CD4-positive, alpha-beta T cell treated with Interleukin-6 for 4 hours (primary cell): Measurements from ENCODE around the gene OR2AK2.

ENCODE experiments used
- DNase-seq: peaks from one replicate; pipeline ENCODE4 v3.0.0-alpha.2; 2020; ENCODE audit warnings: mixed read lengths

The OR2AK2 gene, protein sequence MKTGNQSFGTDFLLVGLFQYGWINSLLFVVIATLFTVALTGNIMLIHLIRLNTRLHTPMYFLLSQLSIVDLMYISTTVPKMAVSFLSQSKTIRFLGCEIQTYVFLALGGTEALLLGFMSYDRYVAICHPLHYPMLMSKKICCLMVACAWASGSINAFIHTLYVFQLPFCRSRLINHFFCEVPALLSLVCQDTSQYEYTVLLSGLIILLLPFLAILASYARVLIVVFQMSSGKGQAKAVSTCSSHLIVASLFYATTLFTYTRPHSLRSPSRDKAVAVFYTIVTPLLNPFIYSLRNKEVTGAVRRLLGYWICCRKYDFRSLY

DNA sequence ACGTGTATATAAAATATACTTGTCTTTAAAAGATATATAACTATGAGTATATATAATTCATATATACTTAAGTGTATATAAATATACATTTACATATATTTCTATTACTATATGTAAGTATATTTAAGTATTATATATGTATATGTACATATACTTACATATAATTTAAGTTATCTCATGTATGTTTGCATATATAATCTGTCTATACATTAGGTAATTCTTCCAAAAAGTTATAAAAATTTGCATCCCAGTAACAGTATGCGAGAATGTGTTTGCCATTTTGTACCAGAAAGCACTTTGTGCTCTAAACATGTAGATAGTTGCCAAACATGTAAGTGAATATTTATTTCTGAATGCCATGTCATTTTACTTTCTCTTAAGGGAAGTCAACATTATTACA is at the start of gene OR2AK2:
Gene OR2AK2 (plus strand): TSS at position 301 of the 400 bp plus-strand sequence. CDS start 144 bp downstream, outside the sequence.
- no peak for DNase-seq

- DNase-seq, result no peak
Measured at GRCh38 chr1:247919952-247920351, 45.1 kb upstream of the OR2AK2 start, which contains the start of gene OR2T8. Gene OR2T8, plus strand, starts transcription at chr1:247920252. Its CDS starts 766 bp downstream, at chr1:247921018.

GRCh38 chr1:247923941-247924340 is 41.1 kb upstream of the OR2AK2 start:
- DNase-seq, result no peak

GRCh38 chr1:247924868-247925267 is 40.2 kb upstream of the OR2AK2 start, which contains the start of gene OR2AJ1:
Gene OR2AJ1, plus strand, starts transcription at chr1:247924889. Its CDS starts 8,880 bp downstream, at chr1:247933769.
- no peak for DNase-seq

DNA sequence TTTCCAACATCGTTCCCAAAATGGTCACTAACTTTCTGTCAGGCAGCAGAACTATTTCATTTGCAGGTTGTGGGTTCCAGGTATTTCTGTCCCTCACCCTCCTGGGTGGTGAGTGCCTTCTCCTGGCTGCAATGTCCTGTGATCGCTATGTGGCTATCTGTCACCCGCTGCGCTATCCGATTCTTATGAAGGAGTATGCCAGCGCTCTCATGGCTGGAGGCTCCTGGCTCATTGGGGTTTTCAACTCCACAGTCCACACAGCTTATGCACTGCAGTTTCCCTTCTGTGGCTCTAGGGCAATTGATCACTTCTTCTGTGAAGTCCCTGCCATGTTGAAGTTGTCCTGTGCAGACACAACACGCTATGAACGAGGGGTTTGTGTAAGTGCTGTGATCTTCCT is 31.0 kb upstream of the OR2AK2 start:
- no peak for DNase-seq

GRCh38 chr1:247935781-247936180 is 29.3 kb upstream of the OR2AK2 start:
- DNase-seq, result no peak

DNA sequence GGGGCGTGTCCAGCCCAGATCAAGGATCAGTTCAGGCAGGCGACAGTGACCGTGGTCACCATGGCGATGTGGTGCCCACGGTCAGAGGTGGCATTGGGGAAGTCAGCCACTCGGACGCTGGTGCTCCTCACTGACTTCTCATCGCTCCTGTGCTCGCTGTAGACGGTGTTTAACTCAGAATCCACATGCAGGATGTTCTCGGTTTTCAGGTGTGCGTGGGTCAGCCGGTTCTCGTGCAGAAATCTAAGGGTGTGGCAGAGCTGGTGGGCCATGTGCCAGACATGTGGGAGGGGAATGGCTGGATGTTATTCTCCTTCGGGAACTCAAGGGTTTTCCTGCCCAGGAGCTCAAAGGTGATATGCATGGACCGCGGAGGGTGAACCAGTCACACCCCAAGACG is 28.6 kb upstream of the OR2AK2 start:
- no peak for DNase-seq

DNA sequence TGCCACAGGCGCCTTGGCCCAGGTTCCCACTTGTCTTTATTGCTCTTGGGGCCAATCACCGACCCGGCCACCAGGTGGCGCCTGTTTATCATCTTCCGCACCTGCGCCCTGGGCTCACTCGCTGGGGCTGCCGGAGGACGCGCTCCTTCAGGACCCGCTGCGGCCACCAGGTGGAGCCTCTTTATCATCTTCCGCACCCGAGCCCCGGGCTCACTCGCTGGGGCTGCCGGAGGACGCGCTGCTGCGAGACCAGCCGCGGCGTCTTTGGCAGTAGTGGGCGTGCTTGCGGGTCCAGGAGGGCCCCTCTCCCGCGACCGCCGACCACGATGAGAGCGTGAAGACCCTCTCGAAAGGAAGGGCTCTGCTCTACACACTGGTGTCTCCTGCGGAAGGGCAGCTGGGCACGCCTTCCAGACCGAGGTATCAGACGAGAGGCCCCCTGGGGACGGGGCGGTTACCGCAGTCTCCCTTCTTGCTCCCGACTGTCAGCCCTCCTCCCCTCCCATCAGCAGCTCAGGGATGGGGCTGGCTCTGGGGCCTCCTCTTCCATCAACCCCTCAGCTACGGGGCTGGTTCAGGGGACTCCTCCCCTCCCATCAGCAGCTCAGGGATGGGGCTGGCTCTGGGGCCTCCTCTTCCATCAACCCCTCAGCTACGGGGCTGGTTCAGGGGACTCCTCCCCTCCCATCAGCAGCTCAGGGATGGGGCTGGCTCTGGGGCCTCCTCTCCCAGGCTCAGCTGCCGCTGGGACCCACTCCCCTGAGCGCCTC is 27.9 kb upstream of the OR2AK2 start:
- peak; percentile 86 for DNase-seq

DNA sequence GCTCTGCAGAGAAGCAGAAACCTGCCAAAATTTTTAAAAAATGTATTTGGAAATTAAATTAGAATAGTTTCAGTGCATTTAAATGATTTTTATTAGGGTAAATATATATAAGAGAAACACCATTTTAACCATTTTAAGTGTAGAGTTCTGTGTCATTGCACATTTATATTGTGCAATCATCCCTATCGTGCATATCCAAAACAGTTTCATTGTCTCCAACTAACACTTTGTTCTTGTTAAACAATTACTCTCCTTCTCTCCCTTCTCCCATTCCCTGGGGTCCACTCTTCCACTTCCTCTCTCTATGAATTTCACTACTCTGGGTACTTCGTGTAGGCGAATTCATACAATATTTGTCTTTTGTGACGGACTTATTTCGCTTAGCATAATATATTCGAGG is 22.4 kb upstream of the OR2AK2 start:
- DNase-seq, result no peak

DNA sequence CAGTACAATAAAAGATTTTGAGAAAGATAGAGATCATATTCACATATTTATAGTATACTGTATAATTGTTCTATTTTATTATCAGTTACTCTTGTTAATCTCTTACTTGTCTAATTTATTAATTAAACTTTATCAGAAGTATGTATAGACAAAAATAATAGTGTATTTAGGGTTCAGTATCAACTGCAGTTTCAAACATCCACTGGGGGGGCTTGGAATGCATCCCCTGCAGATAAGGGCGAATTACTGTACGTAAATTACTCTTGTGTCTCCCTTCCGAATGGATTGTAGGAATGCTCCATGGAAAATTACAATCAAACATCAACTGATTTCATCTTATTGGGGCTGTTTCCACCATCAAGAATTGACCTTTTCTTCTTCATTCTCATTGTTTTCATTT is 16.5 kb upstream of the OR2AK2 start, which contains the start of gene OR2L8:
Gene OR2L8 (plus strand): TSS at position 301 of the 400 bp plus-strand sequence. CDS start 0 bp downstream, at position 301.
- DNase-seq, result no peak

- DNase-seq, result no peak
Measured at GRCh38 chr1:247953408-247953807, 11.6 kb upstream of the OR2AK2 start.

- no peak for DNase-seq
Measured at GRCh38 chr1:247961791-247962190, 3.2 kb upstream of the OR2AK2 start.

GRCh38 chr1:247962911-247963588 is 2.0 kb upstream of the OR2AK2 start:
- no peak for DNase-seq

DNA sequence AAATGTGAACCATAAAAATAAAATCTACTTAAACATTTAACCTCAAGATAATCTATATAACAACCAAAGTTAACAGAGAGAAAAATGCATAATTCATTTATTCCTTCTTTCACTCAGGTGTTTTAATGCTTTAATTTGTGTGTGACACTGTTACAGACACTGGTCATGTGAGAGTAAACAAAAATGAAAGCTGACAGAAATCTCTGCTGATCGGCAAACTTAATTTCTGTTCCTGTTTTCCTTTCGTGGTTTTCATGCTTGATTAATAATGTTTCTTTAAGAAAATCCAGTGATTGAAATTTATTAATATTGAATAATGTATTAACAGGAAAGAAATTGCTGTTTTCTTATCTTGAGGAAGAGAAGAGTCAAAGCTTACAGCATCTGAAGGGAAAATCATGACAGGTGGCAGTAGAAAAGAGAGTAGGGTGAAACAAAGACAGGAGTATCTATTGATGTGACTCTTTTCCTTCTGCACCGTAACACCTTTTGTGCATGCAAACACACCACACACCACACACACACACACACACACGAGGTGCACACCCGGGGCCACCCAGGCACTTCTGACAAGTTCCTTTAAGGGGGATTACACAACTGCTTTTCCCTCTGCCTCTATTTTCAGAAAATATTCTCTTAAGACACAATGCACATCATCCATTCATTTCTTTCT is 1.6 kb downstream of the OR2AK2 start:
- DNase-seq, result no peak

GRCh38 chr1:247992986-247993385 is 28.0 kb downstream of the OR2AK2 start:
- DNase-seq, result no peak

DNA sequence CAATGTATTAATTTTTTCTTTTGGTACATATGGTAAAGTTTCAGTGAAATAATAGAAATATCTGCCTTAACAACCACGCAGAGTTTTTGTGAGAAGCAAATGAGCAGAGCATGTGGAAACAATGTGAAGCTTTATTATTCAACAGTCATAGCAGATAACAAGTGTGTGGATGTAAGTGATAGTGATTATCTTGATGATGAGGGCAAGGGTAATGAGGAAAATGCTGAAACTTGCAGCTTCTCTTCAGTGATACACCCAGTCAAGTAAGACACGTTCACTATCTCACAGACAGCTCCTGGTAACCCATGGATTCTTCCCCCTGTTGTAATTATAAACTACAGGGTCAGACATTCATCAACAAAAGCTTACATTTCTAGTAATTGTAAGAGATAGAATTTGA is 33.8 kb downstream of the OR2AK2 start:
- no peak for DNase-seq

DNA sequence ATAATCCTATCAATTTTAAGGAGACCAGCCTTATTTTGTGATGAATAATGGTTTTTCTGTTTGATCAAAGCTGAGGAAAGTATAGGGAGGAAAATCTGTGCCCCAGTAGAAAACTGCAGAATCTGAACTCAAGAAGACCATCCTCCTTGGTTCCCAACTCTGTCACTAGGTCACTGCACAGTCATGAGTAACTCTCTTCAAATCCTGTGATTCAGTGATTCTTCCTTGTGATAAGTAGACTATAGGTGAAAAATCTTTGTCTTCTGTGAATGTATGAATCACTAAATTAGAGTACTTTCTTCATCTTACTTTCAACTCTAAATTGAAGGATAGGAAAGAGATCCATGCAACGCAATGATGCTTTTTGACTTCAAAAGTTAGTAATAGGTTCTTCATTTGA is 35.1 kb downstream of the OR2AK2 start:
- no peak for DNase-seq

GRCh38 chr1:248007778-248008177 is 42.7 kb downstream of the OR2AK2 start:
- no peak for DNase-seq

DNA sequence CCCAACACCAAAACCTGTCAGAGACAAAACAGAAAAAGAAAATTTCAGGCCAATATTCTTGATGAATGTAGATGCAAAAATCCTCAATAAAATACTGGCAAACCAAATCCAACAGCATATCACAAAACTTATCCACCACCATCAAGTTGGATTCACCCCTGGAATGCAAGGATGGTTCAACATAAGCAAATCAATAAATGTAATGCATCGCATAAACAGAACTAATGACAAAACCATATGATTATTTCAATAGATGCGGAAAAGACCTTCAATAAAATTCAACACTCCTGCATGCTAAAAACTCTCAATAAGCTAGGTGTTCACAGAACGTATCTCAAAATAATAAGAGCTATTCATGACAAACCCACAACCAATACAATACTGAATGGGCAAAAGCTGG is 44.6 kb downstream of the OR2AK2 start:
- DNase-seq, result no peak

- DNase-seq, result no peak
Measured at GRCh38 chr1:248013229-248013710, 48.2 kb downstream of the OR2AK2 start, which contains the start of gene OR2L5. Gene OR2L5, plus strand, starts transcription at chr1:248013660. Its CDS starts 8,288 bp downstream, at chr1:248021948.

GRCh38 chr1:248015803-248016202 is 50.8 kb downstream of the OR2AK2 start:
- DNase-seq, result no peak
